SK-N-SH treated with all-trans-retinoic acid at 6 μM for 48 hours (cell line): ENCODE data around the gene GJA1.

Experiments used
- ATAC-seq: fragments of 200-7000 bp; cut with Tn5 transposase; 3 replicates; pipeline ENCODE4 v1.9.1; 2020; ENCODE audit warnings: mild to moderate bottlenecking, moderate library complexity
- BACH2 ChIP-seq: fragments of 250-450 bp; sonication (Bioruptor Pico); IDR thresholded peaks from 2 replicates; pipeline ENCODE4 v1.9.0; 2021; ENCODE audit warnings: mild to moderate bottlenecking, borderline replicate concordance
- CSDC2 ChIP-seq: fragments of 250-450 bp; sonication (Bioruptor Pico); IDR thresholded peaks from 2 replicates; pipeline ENCODE4 v1.5.0; 2020; ENCODE audit warnings: mild to moderate bottlenecking, moderate library complexity
- CSRNP3 ChIP-seq: fragments of 250-450 bp; sonication (Bioruptor Pico); IDR thresholded peaks from 2 replicates; pipeline ENCODE4 v1.5.1; 2021; ENCODE audit warnings: mild to moderate bottlenecking, moderate library complexity
- ESRRG ChIP-seq: fragments of 250-450 bp; sonication (Bioruptor Pico); IDR thresholded peaks from 2 replicates; pipeline ENCODE4 v1.6.1; 2021; ENCODE audit warnings: mild to moderate bottlenecking
- GLIS3 ChIP-seq: fragments of 250-450 bp; sonication (Bioruptor Pico); IDR thresholded peaks from 2 replicates; pipeline ENCODE4 v1.5.0; 2020; ENCODE audit warnings: mild to moderate bottlenecking, moderate library complexity
- ISL1 ChIP-seq: fragments of 250-450 bp; sonication (Bioruptor Pico); IDR thresholded peaks from 2 replicates; pipeline ENCODE4 v2.1.2; 2022; ENCODE audit warnings: mild to moderate bottlenecking, moderate library complexity
- OSR1 ChIP-seq: fragments of 250-450 bp; sonication (Bioruptor Pico); IDR thresholded peaks from 2 replicates; pipeline ENCODE4 v1.8.0; 2022; ENCODE audit warnings: moderate library complexity, mild to moderate bottlenecking, inconsistent platforms
- PATZ1 ChIP-seq: fragments of 250-450 bp; sonication (Bioruptor Pico); IDR thresholded peaks from 2 replicates; pipeline ENCODE4 v1.8.0; 2020; ENCODE audit warnings: mild to moderate bottlenecking, moderate library complexity, borderline replicate concordance
- PPARA ChIP-seq: fragments of 250-450 bp; sonication (Bioruptor Pico); IDR thresholded peaks from 2 replicates; pipeline ENCODE4 v1.5.0; 2020; ENCODE audit warnings: mild to moderate bottlenecking, borderline replicate concordance
- RARB ChIP-seq: fragments of 250-450 bp; sonication (Bioruptor Pico); IDR thresholded peaks from 2 replicates; pipeline ENCODE4 v1.8.0; 2021; ENCODE audit warnings: mild to moderate bottlenecking, moderate library complexity
- SNAI2 ChIP-seq: fragments of 250-450 bp; sonication (Bioruptor Pico); IDR thresholded peaks from 2 replicates; pipeline ENCODE4 v1.5.0; 2020; ENCODE audit warnings: mild to moderate bottlenecking, moderate library complexity
- TCF4 ChIP-seq: fragments of 250-450 bp; sonication (Bioruptor Pico); IDR thresholded peaks from 2 replicates; pipeline ENCODE4 v1.8.0; 2021; ENCODE audit warnings: mild to moderate bottlenecking, moderate library complexity, borderline replicate concordance
- TOX ChIP-seq: fragments of 250-450 bp; sonication (Bioruptor Pico); IDR thresholded peaks from 2 replicates; pipeline ENCODE4 v1.8.0; 2021; ENCODE audit warnings: mild to moderate bottlenecking, moderate library complexity, borderline replicate concordance
- TSHZ2 ChIP-seq: fragments of 250-450 bp; sonication (Bioruptor Pico); IDR thresholded peaks from 2 replicates; pipeline ENCODE4 v1.5.0; 2020; ENCODE audit warnings: mild to moderate bottlenecking, moderate library complexity
- ZC3H10 ChIP-seq: fragments of 250-450 bp; sonication (Bioruptor Pico); IDR thresholded peaks from 2 replicates; pipeline ENCODE4 v1.5.1; 2021; ENCODE audit warnings: mild to moderate bottlenecking, moderate library complexity
- ZFP3 ChIP-seq: fragments of 250-450 bp; sonication (Bioruptor Pico); IDR thresholded peaks from 2 replicates; pipeline ENCODE4 v1.5.0; 2020; ENCODE audit warnings: mild to moderate bottlenecking, moderate library complexity
- ZFP30 ChIP-seq: fragments of 450-650 bp; formaldehyde crosslinking; IDR thresholded peaks from 2 replicates; pipeline ENCODE4 v1.5.0; 2022; ENCODE audit warnings: mild to moderate bottlenecking, moderate library complexity
- ZNF565 ChIP-seq: fragments of 450-650 bp; formaldehyde crosslinking; conservative IDR thresholded peaks from 2 replicates; pipeline ENCODE4 v1.5.0; 2020; ENCODE audit warnings: low read depth, mild to moderate bottlenecking, moderate library complexity
- ZNF70 ChIP-seq: fragments of 450-650 bp; formaldehyde crosslinking; IDR thresholded peaks from 2 replicates; pipeline ENCODE4 v1.5.0; 2020; ENCODE audit warnings: mild to moderate bottlenecking, moderate library complexity
- ZNF8 ChIP-seq: fragments of 450-650 bp; formaldehyde crosslinking; IDR thresholded peaks from 2 replicates; pipeline ENCODE4 v1.5.0; 2020; ENCODE audit warnings: mild to moderate bottlenecking, moderate library complexity
- TF ChIP-seq, protein P1 (sequence below): fragments of 250-450 bp; sonication (Bioruptor Pico); IDR thresholded peaks from 2 replicates; pipeline ENCODE4 v1.5.1; 2020; ENCODE audit warnings: low read depth, mild to moderate bottlenecking, moderate library complexity
- TF ChIP-seq, protein P2 (sequence below): fragments of 250-450 bp; sonication (Bioruptor Pico); IDR thresholded peaks from 2 replicates; pipeline ENCODE4 v1.8.0; 2021; ENCODE audit warnings: low read depth, mild to moderate bottlenecking, moderate library complexity, borderline replicate concordance

Gene GJA1

DNA sequence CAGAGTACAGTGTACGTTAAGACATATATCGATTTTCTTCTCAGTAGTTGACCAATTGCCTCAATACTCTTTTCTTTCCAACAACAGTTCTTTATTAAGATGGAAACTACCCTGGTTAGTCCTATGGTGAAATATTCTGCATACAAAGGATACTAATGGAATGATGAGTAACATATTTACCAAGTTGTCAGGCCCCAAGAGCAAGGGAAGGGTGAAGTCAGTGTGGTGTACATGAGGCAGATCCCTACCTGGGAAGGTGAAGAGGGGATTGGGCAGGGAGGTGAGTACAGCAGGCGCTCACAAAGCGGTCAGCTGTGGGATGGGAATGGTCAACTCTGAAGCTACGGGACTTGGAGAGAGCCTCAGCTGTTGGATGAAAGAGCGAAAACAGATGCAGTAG, 29.7 kb downstream of the GJA1 start:
- TF ChIP-seq ZFP3 (CRISPR knock-in tag) (no peak), ZNF70 (CRISPR knock-in tag) (no peak), BACH2 (CRISPR knock-in tag) (no peak), ISL1 (no peak), ZFP30 (no peak), ZNF565 (CRISPR knock-in tag) (no peak), PPARA (CRISPR knock-in tag) (no peak), TCF4 (no peak), OSR1 (CRISPR knock-in tag) (no peak), CSRNP3 (CRISPR knock-in tag) (no peak), ZNF8 (CRISPR knock-in tag) (no peak), RARB (no peak), GLIS3 (no peak), TOX (CRISPR knock-in tag) (no peak)
- TF ChIP-seq, protein P1, sequence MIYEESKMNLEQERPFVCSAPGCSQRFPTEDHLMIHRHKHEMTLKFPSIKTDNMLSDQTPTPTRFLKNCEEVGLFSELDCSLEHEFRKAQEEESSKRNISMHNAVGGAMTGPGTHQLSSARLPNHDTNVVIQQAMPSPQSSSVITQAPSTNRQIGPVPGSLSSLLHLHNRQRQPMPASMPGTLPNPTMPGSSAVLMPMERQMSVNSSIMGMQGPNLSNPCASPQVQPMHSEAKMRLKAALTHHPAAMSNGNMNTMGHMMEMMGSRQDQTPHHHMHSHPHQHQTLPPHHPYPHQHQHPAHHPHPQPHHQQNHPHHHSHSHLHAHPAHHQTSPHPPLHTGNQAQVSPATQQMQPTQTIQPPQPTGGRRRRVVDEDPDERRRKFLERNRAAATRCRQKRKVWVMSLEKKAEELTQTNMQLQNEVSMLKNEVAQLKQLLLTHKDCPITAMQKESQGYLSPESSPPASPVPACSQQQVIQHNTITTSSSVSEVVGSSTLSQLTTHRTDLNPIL (CRISPR knock-in tag) = no peak
- TF ChIP-seq, protein P2, sequence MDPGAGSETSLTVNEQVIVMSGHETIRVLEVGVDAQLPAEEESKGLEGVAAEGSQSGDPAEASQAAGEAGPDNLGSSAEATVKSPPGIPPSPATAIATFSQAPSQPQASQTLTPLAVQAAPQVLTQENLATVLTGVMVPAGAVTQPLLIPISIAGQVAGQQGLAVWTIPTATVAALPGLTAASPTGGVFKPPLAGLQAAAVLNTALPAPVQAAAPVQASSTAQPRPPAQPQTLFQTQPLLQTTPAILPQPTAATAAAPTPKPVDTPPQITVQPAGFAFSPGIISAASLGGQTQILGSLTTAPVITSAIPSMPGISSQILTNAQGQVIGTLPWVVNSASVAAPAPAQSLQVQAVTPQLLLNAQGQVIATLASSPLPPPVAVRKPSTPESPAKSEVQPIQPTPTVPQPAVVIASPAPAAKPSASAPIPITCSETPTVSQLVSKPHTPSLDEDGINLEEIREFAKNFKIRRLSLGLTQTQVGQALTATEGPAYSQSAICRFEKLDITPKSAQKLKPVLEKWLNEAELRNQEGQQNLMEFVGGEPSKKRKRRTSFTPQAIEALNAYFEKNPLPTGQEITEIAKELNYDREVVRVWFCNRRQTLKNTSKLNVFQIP (CRISPR knock-in tag) = no peak
- ATAC-seq = no peak

DNA sequence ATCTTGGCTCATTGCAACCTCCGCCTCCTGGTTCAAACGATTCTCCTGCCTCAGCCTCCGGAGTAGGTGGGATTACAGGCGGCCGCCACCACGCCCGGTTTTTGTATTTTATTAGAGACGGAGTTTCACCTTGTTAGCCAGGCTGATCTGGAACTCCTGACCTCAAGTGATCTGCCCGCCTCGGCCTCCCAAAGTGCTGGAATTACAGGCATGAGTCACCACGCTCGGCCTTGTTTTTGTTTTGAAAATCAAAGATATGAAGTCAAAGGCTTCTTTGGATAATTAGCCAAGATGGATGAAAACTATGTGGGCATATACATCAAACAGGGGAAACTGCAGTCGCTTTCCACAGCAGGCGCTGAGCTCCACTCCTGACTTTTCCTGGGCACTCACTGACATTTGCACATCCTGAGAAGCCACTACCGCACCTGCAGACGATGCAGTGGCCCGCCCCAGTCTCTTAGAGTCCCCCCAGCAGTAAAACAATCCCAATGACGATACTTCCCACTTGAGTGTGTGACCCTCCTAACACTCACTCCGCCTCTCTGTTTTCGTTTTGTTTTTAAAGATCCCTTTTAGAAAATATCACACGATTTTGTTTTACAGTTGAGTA, 44.1 kb downstream of the GJA1 start:
- no peak for ATAC-seq
- TF ChIP-seq PATZ1 (CRISPR knock-in tag) = no peak
- no peak for TF ChIP-seq CSDC2 (CRISPR knock-in tag)
- no peak for TF ChIP-seq GLIS3
- TF ChIP-seq TSHZ2 (CRISPR knock-in tag) = no peak
- no peak for TF ChIP-seq ZFP30
- no peak for TF ChIP-seq ISL1
- no peak for TF ChIP-seq OSR1 (CRISPR knock-in tag)
- TF ChIP-seq ESRRG (CRISPR knock-in tag) = no peak
- TF ChIP-seq CSRNP3 (CRISPR knock-in tag) = no peak
- TF ChIP-seq PPARA (CRISPR knock-in tag) = no peak
- TF ChIP-seq BACH2 (CRISPR knock-in tag) = no peak
- no peak for TF ChIP-seq ZFP3 (CRISPR knock-in tag)
- TF ChIP-seq, protein P2 (CRISPR knock-in tag) = no peak
- TF ChIP-seq, protein P1 (CRISPR knock-in tag) = no peak
- TF ChIP-seq ZNF70 (CRISPR knock-in tag) = no peak
- no peak for TF ChIP-seq SNAI2
- no peak for TF ChIP-seq TCF4
- no peak for TF ChIP-seq ZC3H10
